ENCODE results near the gene PCDH12. TPM values are rescaled to one million over a fixed set of nuclear protein-coding genes. Genes with fewer than 3 reads are reported as not detected.

PCDH12 gene
- total RNA-seq, 1 donor from 2014 or later = 3.2 TPM

DNA sequence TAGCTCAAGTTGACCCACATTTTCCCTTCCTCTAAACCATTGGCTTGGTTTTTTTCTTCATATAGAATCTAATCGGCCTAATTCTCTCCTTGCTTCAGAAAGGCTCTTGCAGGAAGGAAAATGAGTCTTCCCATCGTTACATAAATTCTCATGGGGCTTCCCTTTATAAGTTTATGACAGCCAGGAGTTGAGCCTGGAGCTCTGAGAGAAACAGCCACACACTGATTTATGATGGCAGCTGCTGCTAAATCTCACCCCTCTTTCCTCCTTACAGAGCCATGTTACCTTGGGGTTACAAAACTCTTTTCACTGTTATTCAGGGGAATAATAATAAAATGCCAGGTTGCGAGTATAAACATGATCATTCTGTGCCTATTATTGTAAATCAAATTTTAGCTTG, 5.7 kb upstream of the PCDH12 start:
- no peak for DNase-seq (ENCODE audit: extremely low spot score in 2 of 2)
- no peak for TF ChIP-seq POLR2AphosphoS5 (IDR thresholded peaks at IDR 0.05; ENCODE audit: insufficient read depth in 1 of 2, low read depth in 1 of 2)
- TF ChIP-seq, protein P1, sequence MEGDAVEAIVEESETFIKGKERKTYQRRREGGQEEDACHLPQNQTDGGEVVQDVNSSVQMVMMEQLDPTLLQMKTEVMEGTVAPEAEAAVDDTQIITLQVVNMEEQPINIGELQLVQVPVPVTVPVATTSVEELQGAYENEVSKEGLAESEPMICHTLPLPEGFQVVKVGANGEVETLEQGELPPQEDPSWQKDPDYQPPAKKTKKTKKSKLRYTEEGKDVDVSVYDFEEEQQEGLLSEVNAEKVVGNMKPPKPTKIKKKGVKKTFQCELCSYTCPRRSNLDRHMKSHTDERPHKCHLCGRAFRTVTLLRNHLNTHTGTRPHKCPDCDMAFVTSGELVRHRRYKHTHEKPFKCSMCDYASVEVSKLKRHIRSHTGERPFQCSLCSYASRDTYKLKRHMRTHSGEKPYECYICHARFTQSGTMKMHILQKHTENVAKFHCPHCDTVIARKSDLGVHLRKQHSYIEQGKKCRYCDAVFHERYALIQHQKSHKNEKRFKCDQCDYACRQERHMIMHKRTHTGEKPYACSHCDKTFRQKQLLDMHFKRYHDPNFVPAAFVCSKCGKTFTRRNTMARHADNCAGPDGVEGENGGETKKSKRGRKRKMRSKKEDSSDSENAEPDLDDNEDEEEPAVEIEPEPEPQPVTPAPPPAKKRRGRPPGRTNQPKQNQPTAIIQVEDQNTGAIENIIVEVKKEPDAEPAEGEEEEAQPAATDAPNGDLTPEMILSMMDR (IDR thresholded peaks at IDR 0.05) = no peak
- H3K4me1 ChIP-seq = peaks cover 5% of the 10 kb centered on the region
- H3K27me3 ChIP-seq = no peaks in the 10 kb centered on the region
- no peak overlapping the region for H3K4me3 ChIP-seq
- no peaks in the 10 kb centered on the region for H3K9me3 ChIP-seq
- intact Hi-C loops (cut with DNase I) = loop anchor here (10.0 kb wide), 1 partner anchor 69 kb away; no protein-coding TSS in a partner anchor
- H3K27ac ChIP-seq = no peak overlapping the region
- no peaks in the 10 kb centered on the region for H3K36me3 ChIP-seq

DNA sequence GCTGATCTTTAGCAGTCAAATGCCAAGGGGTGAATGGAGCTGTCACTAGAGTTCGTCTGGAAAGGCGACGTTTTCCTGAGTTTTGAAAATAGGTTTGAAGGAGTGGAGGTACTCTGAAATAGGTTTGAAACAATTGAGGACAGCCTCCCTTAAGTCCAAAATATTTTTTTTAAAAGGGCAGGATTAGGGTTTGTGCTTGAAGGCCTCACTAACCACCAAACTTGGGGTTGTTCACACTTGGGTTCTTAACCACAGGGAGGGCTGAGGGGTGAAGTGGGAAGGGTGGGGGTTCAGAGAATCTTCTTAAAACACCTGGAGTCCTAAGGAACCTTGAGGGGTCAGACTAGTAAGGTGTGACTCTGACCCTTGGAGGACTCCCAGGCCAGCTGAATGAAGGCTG, 3.5 kb upstream of the PCDH12 start:
- TF ChIP-seq, protein P1 (IDR thresholded peaks at IDR 0.05) = no peak
- no peak for TF ChIP-seq POLR2A (IDR thresholded peaks at IDR 0.05)
- no peak for TF ChIP-seq POLR2AphosphoS5 (IDR thresholded peaks at IDR 0.05; ENCODE audit: insufficient read depth in 1 of 2, low read depth in 1 of 2)
- Histone ChIP-seq H3K36me3 (no peaks in the 10 kb centered on the region), H3K4me3 (no peak overlapping the region), H3K9me3 (no peaks in the 10 kb centered on the region), H3K4me1 (no peaks in the 10 kb centered on the region), H3K27ac (no peak overlapping the region), H3K27me3 (no peaks in the 10 kb centered on the region)
- no peak for DNase-seq (ENCODE audit: extremely low spot score in 2 of 2)
- intact Hi-C loops (cut with DNase I) = loop anchor here (10.0 kb wide), 1 partner anchor 67 kb away; no protein-coding TSS in a partner anchor

DNA sequence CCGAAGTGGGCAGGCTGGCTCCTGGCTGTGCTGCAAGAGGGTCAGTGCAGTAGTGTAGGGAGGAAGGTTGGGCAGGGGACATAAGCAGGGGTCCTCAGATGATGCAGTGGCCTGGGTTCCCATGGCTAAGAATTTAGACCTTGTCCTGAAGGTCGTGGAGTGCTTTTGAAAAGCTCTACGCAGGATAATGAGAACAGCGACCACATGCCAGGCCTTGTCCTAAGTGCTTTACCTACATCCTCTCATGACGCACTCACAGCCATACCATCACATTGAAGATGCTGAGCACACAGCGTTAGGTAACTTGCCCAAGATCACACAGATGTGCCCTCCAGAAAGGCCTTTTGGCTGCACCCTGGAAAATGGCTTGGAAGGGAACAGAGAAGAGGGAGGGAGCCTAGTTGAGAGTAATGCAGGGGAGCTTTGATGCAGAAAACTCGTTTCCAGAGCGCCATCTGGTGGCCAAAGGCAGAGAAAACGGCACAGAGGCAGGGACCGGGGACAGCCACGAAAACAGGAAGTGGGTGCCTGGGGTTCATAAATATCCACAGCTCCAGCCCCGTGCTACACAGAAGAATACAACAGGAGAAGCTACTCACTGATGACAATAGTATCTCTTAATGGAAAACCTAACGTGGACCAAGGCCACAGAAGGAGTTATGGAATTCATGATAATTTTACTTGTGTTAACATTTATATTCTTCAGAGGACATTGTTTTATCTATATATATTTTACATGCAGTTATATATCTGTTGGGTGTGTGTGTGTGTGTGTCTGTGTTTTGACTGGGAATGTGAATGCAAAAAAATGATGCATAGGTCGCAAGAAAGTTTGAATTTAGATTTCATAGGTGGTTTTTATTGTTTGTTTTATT, 2.7 kb upstream of the PCDH12 start:
- H3K36me3 ChIP-seq = no peaks in the 10 kb centered on the region
- no peak for DNase-seq (ENCODE audit: extremely low spot score in 2 of 2)
- no peak overlapping the region for H3K4me3 ChIP-seq
- H3K9me3 ChIP-seq = no peaks in the 10 kb centered on the region
- TF ChIP-seq POLR2A (IDR thresholded peaks at IDR 0.05) (no peak), POLR2AphosphoS5 (IDR thresholded peaks at IDR 0.05; ENCODE audit: insufficient read depth in 1 of 2, low read depth in 1 of 2) (peak in 1 of 2 donors; percentile 73)
- TF ChIP-seq, protein P1 (IDR thresholded peaks at IDR 0.05) = peak; percentile 66 to 90 (median 79)
- H3K4me1 ChIP-seq = no peaks in the 10 kb centered on the region
- intact Hi-C loops (cut with DNase I) = loop anchor here (10.0 kb wide), 1 partner anchor 66 kb away; no protein-coding TSS in a partner anchor
- H3K27me3 ChIP-seq = no peaks in the 10 kb centered on the region
- H3K27ac ChIP-seq = no peak overlapping the region

DNA sequence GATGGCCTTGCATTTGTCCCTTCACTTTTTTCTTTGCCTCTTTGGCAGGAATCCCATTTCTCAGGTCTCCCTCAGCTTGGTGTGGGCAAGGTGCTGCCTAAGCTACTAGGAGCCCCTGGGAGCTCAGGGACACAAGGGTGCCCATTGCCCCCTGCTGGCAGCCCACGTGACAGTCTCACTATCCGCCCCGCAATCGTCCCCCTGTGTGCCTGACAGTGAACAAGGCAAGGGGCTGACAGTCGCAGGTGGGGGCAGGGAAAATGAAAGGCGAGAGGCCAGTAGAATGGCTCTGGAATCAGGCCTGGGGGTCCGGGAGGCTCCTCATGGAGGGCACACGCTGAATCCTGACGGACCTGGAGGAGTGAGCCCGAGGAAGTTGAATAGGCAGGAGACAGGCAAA, 2.0 kb upstream of the PCDH12 start:
- DNase-seq (ENCODE audit: extremely low spot score in 2 of 2) = no peak
- Histone ChIP-seq H3K9me3 (no peaks in the 10 kb centered on the region), H3K27ac (no peak overlapping the region), H3K4me1 (no peaks in the 10 kb centered on the region), H3K27me3 (no peaks in the 10 kb centered on the region), H3K4me3 (no peak overlapping the region), H3K36me3 (no peaks in the 10 kb centered on the region)
- intact Hi-C loops (cut with DNase I) = loop anchor here (10.0 kb wide), 1 partner anchor 65 kb away; no protein-coding TSS in a partner anchor
- TF ChIP-seq, protein P1 (IDR thresholded peaks at IDR 0.05) = no peak
- TF ChIP-seq POLR2AphosphoS5 (IDR thresholded peaks at IDR 0.05; ENCODE audit: insufficient read depth in 1 of 2, low read depth in 1 of 2) = no peak
- TF ChIP-seq POLR2A (IDR thresholded peaks at IDR 0.05) = no peak

Data from vagina (tissue), 2 donors.